Smooth muscle cell (in vitro differentiated cells): ENCODE results near the gene KDM6A. TPM values are rescaled to one million over a fixed set of nuclear protein-coding genes. Genes with fewer than 3 reads are reported as not detected.

ENCODE experiments used
- DNase-seq: peaks from one replicate; lab custom pipeline; 2025; ENCODE audit not compliant: unreplicated experiment; lab: John Stamatoyannopoulos, UW
- H2AFZ ChIP-seq: fragments of 200-600 bp; sonication (generic); 2 replicates; pipeline ENCODE4 v1.6.0; 2016; ENCODE audit warnings: antibody characterized with exemption, low read depth, mild to moderate bottlenecking
- H3F3A ChIP-seq: fragments of 200-600 bp; sonication (generic); 2 replicates; pipeline ENCODE4 v1.6.0; 2017; ENCODE audit warnings: antibody characterized with exemption, low read depth
- H3K27ac ChIP-seq: fragments of 200-600 bp; sonication (generic); 2 replicates; pipeline ENCODE4 v1.5.1; 2016; ENCODE audit warnings: low read depth, mild to moderate bottlenecking
- H3K27me3 ChIP-seq: fragments of 200-600 bp; sonication (generic); 2 replicates; pipeline ENCODE4 v1.6.1; 2016; ENCODE audit warnings: low read depth, mild to moderate bottlenecking
- H3K36me3 ChIP-seq: fragments of 200-600 bp; sonication (generic); 2 replicates; pipeline ENCODE4 v1.5.1; 2016; ENCODE audit warnings: low read depth
- H3K4me1 ChIP-seq: fragments of 200-600 bp; sonication (generic); 2 replicates; pipeline ENCODE4 v1.5.1; 2016; ENCODE audit warnings: low read depth
- H3K4me2 ChIP-seq: fragments of 200-600 bp; sonication (generic); 2 replicates; pipeline ENCODE4 v1.6.0; 2016; ENCODE audit warnings: mild to moderate bottlenecking
- H3K4me3 ChIP-seq: fragments of 200-600 bp; sonication (generic); 2 replicates; pipeline ENCODE4 v1.5.1; 2016; ENCODE audit warnings: mild to moderate bottlenecking
- H3K79me2 ChIP-seq: fragments of 200-600 bp; sonication (generic); 2 replicates; pipeline ENCODE4 v1.6.0; 2016; ENCODE audit warnings: low read depth, mild to moderate bottlenecking
- H3K9ac ChIP-seq: fragments of 200-600 bp; sonication (generic); 2 replicates; pipeline ENCODE4 v1.6.0; 2016; ENCODE audit warnings: low read depth
- H3K9me3 ChIP-seq: fragments of 200-600 bp; sonication (generic); replicated peaks from 2 replicates; pipeline ENCODE4 v1.5.1; 2016; ENCODE audit warnings: low read depth
- H4K20me1 ChIP-seq: fragments of 200-600 bp; sonication (generic); 2 replicates; pipeline ENCODE4 v1.6.0; 2016; ENCODE audit warnings: low read depth
- CTCF ChIP-seq: fragments of 200-600 bp; sonication (generic); IDR thresholded peaks from 2 replicates; pipeline ENCODE4 v1.5.1; 2017; ENCODE audit warnings: borderline replicate concordance, mild to moderate bottlenecking, antibody characterized with exemption; ENCODE audit not compliant: insufficient read depth, poor library complexity, severe bottlenecking
- WGBS: methylation state at CpG from one replicate; pipeline ENCODE4 v1.1.7; 2016; ENCODE audit warnings: low lambda C conversion rate; 5-methylcytosine and 5-hydroxymethylcytosine counted together
- polyA plus RNA-seq: library from polyadenylated mRNA; unstranded; fragments of >200 nt; fragmentation: Nextera tagmentation; extraction: Ambion mirVana; gene quantifications from 2 replicates; pipeline ENCODE4 v1.2.1, GENCODE V29; 2016
- total RNA-seq: library from RNA; depleted of rRNA; stranded (reverse); fragments of >200 nt; gene quantifications from 2 replicates; pipeline ENCODE4 v1.2.3, GENCODE V29; 2014

Gene KDM6A
- total and polyA plus RNA-seq, 2 experiments from 2014 or later, result 9.6 to 28.1 TPM

GRCh38 chrX:44874420-44875184, 1.6 kb downstream of the KDM6A start:
- H3K27ac ChIP-seq, result peak overlapping the region; percentile 96
- TF ChIP-seq CTCF, result no peak
- H3K36me3 ChIP-seq, result no peaks in the 10 kb centered on the region
- 43% methylated on average over 14 of the region's 14 CpGs for whole genome bisulfite sequencing
- peaks cover 62% of the 10 kb centered on the region for H3K79me2 ChIP-seq
- H3K9ac ChIP-seq, result peak overlapping the region; percentile 97
- H4K20me1 ChIP-seq, result peaks cover 50% of the 10 kb centered on the region
- H3K27me3 ChIP-seq, result no peaks in the 10 kb centered on the region
- H3K9me3 ChIP-seq, result no peaks in the 10 kb centered on the region
- peak overlapping the region; percentile 90 for H3K4me2 ChIP-seq
- H2AFZ ChIP-seq, result no peak overlapping the region
- no peaks in the 10 kb centered on the region for H3F3A ChIP-seq
- no peak for DNase-seq
- peak overlapping the region; percentile 89 for H3K4me3 ChIP-seq
- H3K4me1 ChIP-seq, result peaks cover 8% of the 10 kb centered on the region

- no peak overlapping the region for H2AFZ ChIP-seq
- no peaks in the 10 kb centered on the region for H3K27me3 ChIP-seq
- no peak for TF ChIP-seq CTCF
- WGBS, result 57% methylated on average over 5 of the region's 5 CpGs
- H3K4me2 ChIP-seq, result peak overlapping the region; percentile 90
- DNase-seq, result no peak
- H3F3A ChIP-seq, result no peaks in the 10 kb centered on the region
- peak overlapping the region; percentile 6 for H3K27ac ChIP-seq
- H3K9ac ChIP-seq, result peak overlapping the region; percentile 53
- peak overlapping the region; percentile 89 for H3K4me3 ChIP-seq
- no peaks in the 10 kb centered on the region for H3K36me3 ChIP-seq
- peaks cover 8% of the 10 kb centered on the region for H3K4me1 ChIP-seq
- H3K79me2 ChIP-seq, result peaks cover 68% of the 10 kb centered on the region
- H4K20me1 ChIP-seq, result peaks cover 55% of the 10 kb centered on the region
- H3K9me3 ChIP-seq, result no peaks in the 10 kb centered on the region
Measured at GRCh38 chrX:44875185-44875489, 2.1 kb downstream of the KDM6A start.

GRCh38 chrX:44876086-44876485, 3.1 kb downstream of the KDM6A start:
- no peak overlapping the region for H3K9ac ChIP-seq
- no peak overlapping the region for H3K27ac ChIP-seq
- H3K27me3 ChIP-seq, result no peaks in the 10 kb centered on the region
- no peaks in the 10 kb centered on the region for H3K9me3 ChIP-seq
- H3K4me3 ChIP-seq, result peak overlapping the region; percentile 89
- no peaks in the 10 kb centered on the region for H3K36me3 ChIP-seq
- H3K4me2 ChIP-seq, result peak overlapping the region; percentile 90
- no peak for TF ChIP-seq CTCF
- peaks cover 8% of the 10 kb centered on the region for H3K4me1 ChIP-seq
- peaks cover 64% of the 10 kb centered on the region for H4K20me1 ChIP-seq
- no peak for DNase-seq
- 71% methylated on average over 4 of the region's 4 CpGs for WGBS
- H3F3A ChIP-seq, result no peaks in the 10 kb centered on the region
- peaks cover 77% of the 10 kb centered on the region for H3K79me2 ChIP-seq
- H2AFZ ChIP-seq, result no peak overlapping the region

GRCh38 chrX:44876767-44877166, 3.8 kb downstream of the KDM6A start:
- 94% methylated on average over 19 of the region's 19 CpGs for WGBS
- H3F3A ChIP-seq, result no peaks in the 10 kb centered on the region
- H3K27ac ChIP-seq, result no peak overlapping the region
- H2AFZ ChIP-seq, result no peak overlapping the region
- H3K27me3 ChIP-seq, result no peaks in the 10 kb centered on the region
- DNase-seq, result no peak
- TF ChIP-seq CTCF, result no peak
- no peak overlapping the region for H3K9ac ChIP-seq
- no peak overlapping the region for H3K4me3 ChIP-seq
- H3K9me3 ChIP-seq, result no peaks in the 10 kb centered on the region
- H3K79me2 ChIP-seq, result peaks cover 84% of the 10 kb centered on the region
- H3K36me3 ChIP-seq, result no peaks in the 10 kb centered on the region
- H4K20me1 ChIP-seq, result peaks cover 71% of the 10 kb centered on the region
- peaks cover 8% of the 10 kb centered on the region for H3K4me1 ChIP-seq
- H3K4me2 ChIP-seq, result no peak overlapping the region
